Measurements from ENCODE around the gene TMTC3. TPM values are rescaled to one million over a fixed set of nuclear protein-coding genes. Genes with fewer than 3 reads are reported as not detected.

The TMTC3 gene
- total and polyA plus RNA-seq, 12 donors, result 2.9 to 33.7 (median 13.7) TPM

GRCh38 chr12:88237954-88238353, 95.8 kb downstream of the TMTC3 start:
- Histone ChIP-seq H3K36me3 (replicated peaks in 1 of 2) (no peaks in the 10 kb centered on the region), H3K4me3 (no peak overlapping the region), H3K27me3 (no peaks in the 10 kb centered on the region), H3K9me3 (replicated peaks in 1 of 3) (no peaks in the 10 kb centered on the region), H3K27ac (no peak overlapping the region), H3K4me1 (replicated peaks in 1 of 2) (no peaks in the 10 kb centered on the region)
- DNase-seq, result no peak
- no peak for TF ChIP-seq CTCF (IDR thresholded peaks at IDR 0.05)
- no peak for TF ChIP-seq POLR2A (IDR thresholded peaks at IDR 0.05)
- intact Hi-C loops (cut with DNase I), result no loop called here

GRCh38 chr12:88238406-88238805, 96.3 kb downstream of the TMTC3 start:
- H3K4me3 ChIP-seq, result no peak overlapping the region
- no peaks in the 10 kb centered on the region for H3K27me3 ChIP-seq
- intact Hi-C loops (cut with DNase I), result no loop called here
- no peaks in the 10 kb centered on the region for H3K36me3 ChIP-seq (replicated peaks in 1 of 2)
- no peak for TF ChIP-seq POLR2A (IDR thresholded peaks at IDR 0.05)
- DNase-seq, result no peak
- no peaks in the 10 kb centered on the region for H3K4me1 ChIP-seq (replicated peaks in 1 of 2)
- no peak overlapping the region for H3K27ac ChIP-seq
- H3K9me3 ChIP-seq (replicated peaks in 1 of 3), result no peaks in the 10 kb centered on the region
- WGBS, 4 donors, result 50 to 100% (median 97%) methylated on average over 1 of the region's 1 CpG

- Histone ChIP-seq H3K9me3 (replicated peaks in 1 of 3) (no peaks in the 10 kb centered on the region), H3K4me1 (replicated peaks in 1 of 2) (no peaks in the 10 kb centered on the region), H3K36me3 (replicated peaks in 1 of 2) (no peaks in the 10 kb centered on the region), H3K4me3 (no peak overlapping the region), H3K27me3 (no peaks in the 10 kb centered on the region), H3K27ac (no peak overlapping the region)
- WGBS, 4 donors, result 78 to 92% (median 82%) methylated on average over 4 of the region's 4 CpGs
- no peak for TF ChIP-seq POLR2A (IDR thresholded peaks at IDR 0.05)
- no peak for TF ChIP-seq CTCF (IDR thresholded peaks at IDR 0.05)
- intact Hi-C loops (cut with DNase I), result no loop called here
- DNase-seq, result peak in 5 of 7 donors; percentile 24 to 63 (median 56)
Measured at GRCh38 chr12:88241862-88242570, 99.9 kb downstream of the TMTC3 start.

GRCh38 chr12:88242571-88242925, 100.4 kb downstream of the TMTC3 start:
- TF ChIP-seq POLR2A (IDR thresholded peaks at IDR 0.05) (no peak), CTCF (IDR thresholded peaks at IDR 0.05) (no peak)
- Histone ChIP-seq H3K9me3 (replicated peaks in 1 of 3) (no peaks in the 10 kb centered on the region), H3K27ac (no peak overlapping the region), H3K4me3 (no peak overlapping the region), H3K27me3 (no peaks in the 10 kb centered on the region), H3K36me3 (replicated peaks in 1 of 2) (no peaks in the 10 kb centered on the region), H3K4me1 (replicated peaks in 1 of 2) (no peaks in the 10 kb centered on the region)
- intact Hi-C loops (cut with DNase I), result no loop called here
- WGBS, 4 donors, result 52 to 66% (median 63%) methylated on average over 1 of the region's 1 CpG
- DNase-seq, result no peak

GRCh38 chr12:88242939-88243338, 100.8 kb downstream of the TMTC3 start:
- no peaks in the 10 kb centered on the region for H3K27me3 ChIP-seq
- DNase-seq, result no peak
- no peaks in the 10 kb centered on the region for H3K4me1 ChIP-seq (replicated peaks in 1 of 2)
- H3K36me3 ChIP-seq (replicated peaks in 1 of 2), result no peaks in the 10 kb centered on the region
- no peak overlapping the region for H3K27ac ChIP-seq
- H3K9me3 ChIP-seq (replicated peaks in 1 of 3), result no peaks in the 10 kb centered on the region
- no peak for TF ChIP-seq POLR2A (IDR thresholded peaks at IDR 0.05)
- no peak for TF ChIP-seq CTCF (IDR thresholded peaks at IDR 0.05)
- intact Hi-C loops (cut with DNase I), result no loop called here
- no peak overlapping the region for H3K4me3 ChIP-seq
